ENCODE data around the gene GRIP1.

DNA sequence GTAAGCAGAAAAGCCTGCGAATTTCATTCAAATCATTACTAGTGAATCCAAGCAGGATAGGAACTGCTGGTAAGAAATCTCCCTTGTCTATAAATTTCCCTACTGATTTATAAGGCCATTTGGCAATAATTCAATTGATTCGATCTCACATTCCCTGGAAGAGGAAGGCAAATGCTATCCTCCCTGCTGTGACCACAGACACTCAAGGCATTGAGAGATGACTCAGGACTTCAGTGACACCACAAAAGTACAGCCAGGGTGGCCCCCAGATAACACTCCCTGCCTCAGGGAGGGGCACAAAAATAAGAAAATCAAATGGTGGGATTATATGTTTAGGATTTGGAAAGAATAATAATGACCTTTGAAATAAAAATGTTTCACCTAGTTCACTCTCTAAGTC is 162.7 kb downstream of the GRIP1 start:
- no peak for TF ChIP-seq POLR2A (IDR thresholded peaks at IDR 0.05; ENCODE audit: low read depth, low read length)
- TF ChIP-seq, protein P1, sequence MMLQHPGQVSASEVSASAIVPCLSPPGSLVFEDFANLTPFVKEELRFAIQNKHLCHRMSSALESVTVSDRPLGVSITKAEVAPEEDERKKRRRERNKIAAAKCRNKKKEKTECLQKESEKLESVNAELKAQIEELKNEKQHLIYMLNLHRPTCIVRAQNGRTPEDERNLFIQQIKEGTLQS (IDR thresholded peaks at IDR 0.05; ENCODE audit: borderline replicate concordance, extremely low read depth, low read depth, low read length), result no peak
- no peak for TF ChIP-seq POLR2AphosphoS5 (IDR thresholded peaks at IDR 0.05; ENCODE audit: low read length)
- TF ChIP-seq SIN3A (IDR thresholded peaks at IDR 0.05; ENCODE audit: low read depth, low read length), result no peak
- TF ChIP-seq CBFB (IDR thresholded peaks at IDR 0.05; ENCODE audit: low read depth), result no peak

Measured in GM12878 (cell line).